Measurements from ENCODE around the gene SERPINC1. TPM values are rescaled to one million over a fixed set of nuclear protein-coding genes. Genes with fewer than 3 reads are reported as not detected.

The SERPINC1 gene
- total and polyA plus RNA-seq, 2 of the 8 experiments (the other 6 are each of a cell fraction or from before 2014, with no cell fraction given), result 0.08 TPM; not detected in 1

GRCh38 chr1:173862769-173863223 is 54.3 kb downstream of the SERPINC1 start (continued):
- TF ChIP-seq CHD7 (IDR thresholded peaks at IDR 0.05; ENCODE audit: insufficient replicate concordance, low read length), result no peak
- TF ChIP-seq MAFK (IDR thresholded peaks at IDR 0.05; ENCODE audit: low read depth, low read length), result no peak
- no peak for TF ChIP-seq RNF2 (IDR thresholded peaks at IDR 0.05; ENCODE audit: borderline replicate concordance, low read depth, low read length, missing control alignments, poor library complexity, severe bottlenecking)
- TF ChIP-seq SP1 (IDR thresholded peaks at IDR 0.05; ENCODE audit: low read depth, low read length), result no peak
- no peak for TF ChIP-seq ATF3 (IDR thresholded peaks at IDR 0.05; ENCODE audit: insufficient read depth, low read depth, low read length)
- TF ChIP-seq EZH2 (IDR thresholded peaks at IDR 0.05; ENCODE audit: low read depth, low read length, severe bottlenecking), result no peak
- no peak for TF ChIP-seq NRF1 (IDR thresholded peaks at IDR 0.05; ENCODE audit: low read depth, low read length)
- TF ChIP-seq BACH1 (IDR thresholded peaks at IDR 0.05; ENCODE audit: low read length), result no peak
- no peak for TF ChIP-seq JUN (IDR thresholded peaks at IDR 0.05; ENCODE audit: low read depth, low read length)
- no peak for TF ChIP-seq SIN3A (conservative IDR thresholded peaks at IDR 0.05 in 1 of 2, IDR thresholded peaks at IDR 0.05 in 1 of 2; ENCODE audit: low read depth in 1 of 2, low read length in 2 of 2)
- no peak for TF ChIP-seq CBX5 (IDR thresholded peaks at IDR 0.05; ENCODE audit: low read depth, low read length)

Measured in H1 (cell line).